GM21529 (cell line): ENCODE results near the gene TMEM18.
A peak's percentile ranks its signal among the peaks of the same experiment; 100 is the strongest.

Source experiments
- ATAC-seq: cut with Tn5 transposase; IDR thresholded peaks from one replicate; pipeline ENCODE4 v1.9.1; 2021; ENCODE audit not compliant: unreplicated experiment

Gene TMEM18

DNA sequence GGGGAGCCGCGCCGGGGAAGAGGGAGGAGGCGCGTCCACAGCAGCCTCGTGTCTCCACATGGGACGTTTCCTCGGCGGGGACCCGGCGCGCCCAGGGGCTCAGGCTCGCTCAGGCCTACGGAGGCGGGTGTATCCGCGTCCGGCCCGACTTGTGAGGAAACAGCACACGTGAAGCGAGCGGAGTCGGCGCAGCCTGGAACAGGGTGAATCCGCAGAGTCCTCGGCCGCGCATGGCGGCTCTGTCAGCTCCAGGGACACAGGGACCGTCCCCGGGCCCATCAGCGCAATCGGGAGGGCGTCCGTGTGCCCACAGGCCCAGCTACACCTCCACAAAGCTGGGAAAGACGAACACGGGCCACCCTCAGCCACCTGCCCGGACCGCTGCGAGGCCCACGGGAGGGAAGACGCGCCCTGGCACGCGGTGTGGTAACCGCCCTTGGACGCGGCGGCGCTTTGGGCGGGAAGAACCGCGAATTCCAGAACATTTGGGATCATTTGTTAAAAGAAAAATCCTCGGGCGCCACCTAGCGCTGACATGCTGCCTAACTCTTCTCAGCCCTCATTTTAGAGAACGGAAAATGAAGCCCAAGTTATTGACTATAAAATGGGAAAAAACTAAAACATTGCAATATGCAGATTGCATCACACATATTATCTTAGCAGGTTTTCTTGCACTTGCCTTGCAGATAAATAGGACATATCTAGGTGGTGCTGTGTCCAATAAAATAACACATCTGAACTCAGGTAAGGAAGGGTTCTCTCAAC, 40.4 kb downstream of the TMEM18 start:
- ATAC-seq: peak; percentile 61

DNA sequence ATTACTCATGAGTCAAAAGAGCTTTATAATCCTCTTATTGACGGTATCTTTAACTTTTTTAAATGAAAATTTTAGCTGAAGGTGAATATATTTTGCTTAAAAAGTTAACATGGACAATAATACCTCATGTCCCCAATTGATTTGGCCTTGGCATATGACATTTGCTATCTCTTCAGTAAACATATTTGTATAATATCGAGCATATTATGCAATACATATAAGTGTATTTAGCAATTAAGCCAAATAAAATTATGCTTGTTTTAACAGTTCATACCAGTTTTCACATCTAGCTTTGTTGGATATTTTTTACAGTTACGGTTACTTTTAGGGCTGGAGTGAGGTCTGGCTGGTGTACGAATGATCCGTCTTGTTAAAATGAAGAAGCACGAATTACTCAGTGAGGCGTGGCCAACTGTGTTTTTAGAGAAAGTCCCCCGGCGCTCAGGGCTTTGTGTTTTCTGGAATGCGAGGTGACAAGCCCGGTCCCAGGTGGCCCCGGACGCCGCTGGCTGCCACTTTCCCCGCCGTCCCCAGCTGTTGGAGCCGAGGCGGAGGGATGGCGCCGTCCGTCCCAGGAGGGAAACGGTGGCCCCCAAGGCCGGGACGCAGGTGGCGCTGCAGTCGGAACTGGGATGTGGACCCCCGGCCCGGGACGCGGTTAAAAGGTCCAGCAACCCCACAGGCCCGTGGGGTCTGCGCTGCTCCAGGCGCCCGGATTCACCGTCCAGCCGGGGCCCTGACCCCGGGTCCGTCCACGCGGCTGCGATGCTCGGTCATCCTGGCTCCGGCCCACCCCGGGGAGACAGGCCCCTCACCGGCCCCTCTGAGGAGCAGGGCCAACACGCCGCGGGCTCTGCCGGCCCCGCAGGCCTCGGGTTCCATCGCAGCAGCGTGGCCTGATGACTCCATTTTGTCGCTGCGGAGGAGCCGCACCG, 41.3 kb downstream of the TMEM18 start:
- no peak for ATAC-seq

DNA sequence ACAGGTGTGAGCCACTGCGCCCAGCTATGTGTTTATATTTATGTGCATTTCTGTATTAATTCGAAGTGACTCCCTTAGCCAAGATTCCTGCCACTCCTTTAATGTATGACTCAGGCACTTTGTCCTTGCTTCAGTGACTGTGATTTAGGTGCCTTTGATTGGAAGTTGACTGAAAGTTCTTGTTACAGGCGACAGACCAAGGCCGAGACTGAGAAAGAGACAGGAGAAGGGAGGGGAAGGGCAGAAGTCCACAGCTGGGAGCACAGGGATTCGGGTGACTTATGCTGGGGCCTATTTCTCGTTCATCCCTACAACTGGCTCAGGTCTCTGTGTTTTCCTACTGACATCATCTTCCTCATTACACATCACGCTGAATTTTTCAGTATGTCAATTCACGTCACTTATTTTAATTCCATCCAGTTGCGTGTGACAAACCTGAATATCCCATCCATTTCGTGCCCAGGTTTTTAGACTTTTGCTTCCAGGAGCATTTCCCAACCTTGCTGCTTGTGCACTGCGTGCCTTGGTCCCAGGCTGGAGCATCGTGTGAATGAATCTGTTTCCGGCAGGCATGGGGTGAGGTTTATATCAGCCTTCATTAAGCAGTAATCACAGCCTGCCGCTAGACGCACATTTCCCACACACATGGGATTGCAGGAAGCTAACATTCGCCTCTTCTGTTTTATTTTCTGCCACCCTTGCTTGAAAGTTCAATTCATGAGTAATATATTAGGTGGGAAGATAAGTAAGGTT, 42.4 kb downstream of the TMEM18 start:
- ATAC-seq: no peak

DNA sequence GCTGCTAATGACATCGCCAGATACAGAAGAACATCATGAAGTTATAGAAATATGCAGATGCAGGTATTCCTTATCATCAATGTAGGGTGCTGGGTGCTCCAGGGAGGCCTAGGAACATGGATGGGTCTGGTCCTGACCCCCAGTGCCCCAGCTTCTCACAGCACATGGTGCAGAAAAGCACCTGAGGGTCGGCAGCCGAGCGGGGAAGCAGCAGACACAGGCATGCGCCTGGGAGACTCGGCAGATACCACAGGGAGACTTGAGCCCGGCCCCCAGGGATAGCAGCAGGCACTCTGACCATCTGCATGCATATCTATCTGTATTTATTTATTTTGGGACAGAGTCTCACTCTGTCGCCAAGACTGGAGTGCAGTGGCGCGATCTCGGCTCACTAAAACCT, 43.2 kb downstream of the TMEM18 start:
- ATAC-seq: no peak

DNA sequence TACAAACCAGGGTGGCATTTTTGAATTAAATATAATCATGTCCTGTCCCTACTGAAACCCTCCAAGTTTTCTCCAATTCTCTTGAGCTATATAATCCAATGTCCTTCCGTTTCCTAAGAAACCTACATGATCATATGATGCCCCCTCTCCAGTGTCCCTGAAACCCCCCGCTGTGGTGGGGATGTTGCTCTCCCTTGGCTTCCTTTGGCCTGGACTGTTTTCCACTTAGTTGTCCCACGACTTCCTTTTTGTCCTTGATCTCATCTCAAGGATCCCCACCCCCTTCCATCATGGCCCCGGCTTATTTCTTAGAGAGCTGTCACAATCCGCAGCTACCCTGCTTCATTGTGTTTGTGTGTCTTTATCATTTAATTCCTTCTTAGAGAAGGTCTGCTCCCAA, 43.8 kb downstream of the TMEM18 start:
- no peak for ATAC-seq

DNA sequence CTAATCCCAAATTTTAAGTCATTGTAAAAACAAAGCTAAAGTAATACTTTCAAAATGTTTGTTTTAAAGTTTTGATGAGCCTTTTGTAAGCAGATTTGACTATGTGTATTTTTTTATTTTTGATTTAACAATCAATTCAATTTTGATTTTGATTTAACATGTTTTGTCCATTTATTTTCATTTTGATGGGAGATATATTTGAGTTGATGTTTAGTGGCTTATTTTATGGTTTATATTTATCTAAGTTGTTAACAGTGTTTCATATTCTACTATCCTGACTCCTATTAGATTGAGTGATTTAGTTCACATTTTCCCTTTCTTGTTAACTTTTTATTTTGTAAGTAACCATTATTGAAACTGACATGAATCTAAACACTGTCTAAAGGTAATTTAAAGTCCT, 44.7 kb downstream of the TMEM18 start:
- no peak for ATAC-seq

DNA sequence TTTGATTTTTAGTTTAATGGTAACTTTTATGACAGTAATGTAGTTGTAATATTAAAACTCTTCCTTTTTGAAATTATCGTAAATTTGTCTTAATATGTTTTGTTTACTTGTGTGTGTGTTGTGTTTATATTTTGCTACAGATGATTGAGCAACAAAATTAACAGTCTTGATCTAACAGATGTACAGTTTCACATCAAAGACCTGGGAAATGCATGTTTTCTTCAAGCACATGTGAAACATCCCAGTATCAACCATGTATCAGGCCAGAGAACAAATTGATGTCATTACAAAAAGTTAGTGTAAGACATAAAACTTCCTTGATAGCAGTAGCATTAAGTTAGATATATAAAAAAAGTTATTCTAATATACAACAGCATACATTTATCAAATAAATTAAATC, 45.5 kb downstream of the TMEM18 start:
- ATAC-seq: no peak

DNA sequence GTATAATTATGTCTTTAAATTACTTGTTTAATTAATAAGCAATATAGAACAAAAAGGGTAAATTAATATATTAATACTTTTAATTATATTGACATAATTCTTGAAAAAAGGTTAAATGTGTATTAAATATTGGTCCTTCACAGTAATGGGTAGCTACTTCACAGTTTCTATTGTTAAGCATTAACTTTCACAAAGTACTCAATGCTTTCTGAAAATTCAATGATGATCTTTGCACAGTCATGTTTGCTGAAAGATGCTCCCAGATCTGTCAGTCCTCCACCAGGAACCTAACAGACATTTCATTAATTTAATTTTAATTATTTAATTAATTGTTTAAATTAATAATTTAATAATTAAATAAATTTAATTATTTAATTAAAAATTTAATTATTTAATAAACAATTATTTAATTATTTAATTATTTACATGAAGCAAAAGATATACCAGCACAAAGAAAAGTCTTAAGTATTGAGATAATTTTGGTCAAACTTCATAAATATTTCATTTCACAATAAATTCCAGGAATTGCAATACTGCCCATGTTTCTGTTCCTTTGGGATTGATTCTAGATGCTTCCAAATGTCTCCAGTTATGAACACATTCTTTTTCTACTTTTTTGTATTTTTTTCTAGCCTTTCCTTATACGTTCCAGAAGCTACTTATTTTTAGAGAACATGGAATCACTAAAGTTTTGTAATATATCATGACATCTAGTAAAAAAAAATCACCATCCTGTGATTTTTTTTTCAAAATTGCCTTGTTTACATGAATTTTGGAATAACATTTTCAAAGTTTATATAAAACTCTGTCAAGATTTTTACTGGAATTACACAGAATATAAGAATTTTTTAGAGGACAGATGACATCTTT, 46.5 kb downstream of the TMEM18 start:
- no peak for ATAC-seq

DNA sequence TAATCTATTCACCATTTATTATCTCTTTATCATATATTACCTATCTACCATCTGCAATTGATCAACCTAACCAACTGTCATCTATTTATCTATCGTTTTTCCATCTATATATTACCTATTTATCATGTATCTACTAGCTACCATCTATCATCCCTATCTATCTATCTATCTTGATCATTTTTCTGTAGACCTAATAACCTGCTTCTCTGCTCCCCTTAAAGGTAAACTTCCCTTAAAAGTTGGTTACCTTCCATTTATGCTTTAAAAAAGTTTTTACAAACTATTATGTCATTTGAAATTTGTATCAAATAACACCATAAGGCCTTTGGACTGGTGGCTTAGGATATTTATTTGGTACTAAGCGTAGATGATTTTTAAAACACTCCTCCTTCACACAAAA, 47.2 kb downstream of the TMEM18 start:
- ATAC-seq: no peak

DNA sequence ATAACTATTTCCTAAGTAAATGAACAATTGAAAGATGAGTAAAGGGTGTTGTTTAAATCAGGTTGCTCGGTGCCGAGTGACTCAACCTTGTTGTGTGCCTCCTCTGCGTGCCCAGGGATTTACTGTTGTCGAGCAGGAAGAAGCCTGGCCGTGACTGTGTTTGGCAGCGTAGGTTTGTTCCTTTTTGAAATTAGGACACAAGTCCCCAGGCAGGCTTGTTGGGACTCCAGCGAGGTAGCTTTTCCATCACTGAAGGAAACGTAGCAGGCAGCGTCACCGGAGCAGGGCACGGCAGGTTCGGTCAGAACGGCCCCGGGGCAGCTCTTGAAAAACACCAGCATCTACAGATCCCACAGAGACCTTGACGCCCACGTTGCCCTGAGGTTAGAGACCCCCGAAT, 48.6 kb downstream of the TMEM18 start:
- no peak for ATAC-seq

DNA sequence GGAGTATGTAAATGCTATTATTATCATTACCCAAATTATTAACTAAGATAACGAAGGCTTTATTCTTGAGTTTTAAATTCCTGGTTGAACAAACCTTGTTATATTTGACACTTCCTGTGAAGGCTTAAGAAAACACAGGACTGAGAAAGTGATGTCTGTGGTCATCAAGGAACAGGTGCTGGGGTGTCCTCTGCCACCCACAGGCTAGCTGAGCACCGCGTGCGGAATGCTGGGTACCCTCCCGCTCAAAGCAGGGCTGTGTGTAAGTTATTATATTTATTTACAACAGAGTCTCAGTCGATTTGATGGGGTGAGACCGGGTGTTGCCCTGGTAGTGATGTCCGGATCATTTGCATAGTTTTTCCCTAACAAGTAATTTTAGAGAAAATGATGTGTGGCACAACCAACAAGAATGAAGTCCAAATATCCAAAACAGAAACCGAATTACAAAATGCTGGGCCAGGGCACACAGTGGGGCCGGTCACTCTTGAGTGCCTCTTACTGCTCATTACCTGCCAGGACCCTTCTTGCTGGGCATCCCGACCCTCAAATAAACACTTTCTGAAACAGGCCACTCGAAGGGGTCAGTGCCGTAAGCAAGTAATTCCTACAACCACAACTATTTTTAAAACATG, 49.2 kb downstream of the TMEM18 start:
- no peak for ATAC-seq

DNA sequence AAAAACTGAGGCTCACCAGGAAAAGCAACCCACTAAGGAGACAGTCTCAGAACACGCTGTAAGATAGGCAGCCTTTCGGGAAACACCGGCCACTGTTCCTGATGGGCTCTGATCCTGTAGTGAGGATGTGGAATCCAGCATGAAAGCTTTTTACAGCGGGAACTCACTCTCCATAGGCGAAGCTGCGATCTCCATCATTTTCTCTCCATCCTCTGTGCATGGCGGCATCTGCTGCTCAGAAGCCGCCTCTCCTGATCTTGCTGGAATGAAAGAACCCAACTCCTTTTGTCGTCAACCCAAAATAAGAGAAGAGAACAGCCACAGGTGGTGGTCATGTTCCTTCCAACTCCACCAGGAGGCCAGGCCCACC, 49.9 kb downstream of the TMEM18 start:
- no peak for ATAC-seq

DNA sequence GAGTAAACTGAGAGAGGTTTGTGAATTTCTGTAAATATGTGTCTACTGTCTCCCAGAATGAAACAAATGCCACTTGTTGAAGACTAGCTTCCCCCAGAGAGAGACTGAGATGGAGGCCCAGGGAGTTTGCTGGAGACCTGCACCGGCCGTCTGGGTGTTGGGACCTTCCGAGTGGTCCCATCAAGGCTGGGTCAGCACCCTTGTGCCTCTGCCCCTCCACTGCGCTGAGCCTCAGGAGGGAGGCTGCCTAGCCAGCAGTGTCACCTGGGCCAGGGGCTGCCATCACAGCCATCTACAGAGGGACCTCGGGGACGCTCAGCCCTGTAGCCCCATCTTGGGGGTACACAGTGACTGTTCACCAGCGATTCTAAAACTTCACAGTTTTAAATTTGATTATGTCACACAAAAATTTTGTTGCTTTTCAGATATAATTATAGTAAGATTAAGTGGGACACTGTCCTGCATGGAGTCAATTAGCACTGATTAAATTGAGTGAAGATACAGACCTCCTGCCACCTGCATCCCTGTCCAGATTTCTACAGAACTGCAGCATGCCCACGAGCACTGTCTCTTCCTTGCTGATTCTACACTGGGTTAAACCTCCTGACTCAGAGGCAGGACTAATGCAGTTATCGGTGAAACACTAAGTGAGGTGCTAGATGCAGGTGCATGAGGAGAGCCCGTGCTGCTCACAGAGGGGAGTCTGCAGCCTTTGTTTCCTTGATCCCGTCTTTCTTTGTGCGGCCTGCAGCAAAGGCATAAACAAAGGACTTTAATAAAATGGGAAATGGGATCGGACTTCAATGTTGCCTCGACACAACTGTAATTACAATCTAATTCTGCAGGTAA, 50.5 kb downstream of the TMEM18 start:
- ATAC-seq: no peak

DNA sequence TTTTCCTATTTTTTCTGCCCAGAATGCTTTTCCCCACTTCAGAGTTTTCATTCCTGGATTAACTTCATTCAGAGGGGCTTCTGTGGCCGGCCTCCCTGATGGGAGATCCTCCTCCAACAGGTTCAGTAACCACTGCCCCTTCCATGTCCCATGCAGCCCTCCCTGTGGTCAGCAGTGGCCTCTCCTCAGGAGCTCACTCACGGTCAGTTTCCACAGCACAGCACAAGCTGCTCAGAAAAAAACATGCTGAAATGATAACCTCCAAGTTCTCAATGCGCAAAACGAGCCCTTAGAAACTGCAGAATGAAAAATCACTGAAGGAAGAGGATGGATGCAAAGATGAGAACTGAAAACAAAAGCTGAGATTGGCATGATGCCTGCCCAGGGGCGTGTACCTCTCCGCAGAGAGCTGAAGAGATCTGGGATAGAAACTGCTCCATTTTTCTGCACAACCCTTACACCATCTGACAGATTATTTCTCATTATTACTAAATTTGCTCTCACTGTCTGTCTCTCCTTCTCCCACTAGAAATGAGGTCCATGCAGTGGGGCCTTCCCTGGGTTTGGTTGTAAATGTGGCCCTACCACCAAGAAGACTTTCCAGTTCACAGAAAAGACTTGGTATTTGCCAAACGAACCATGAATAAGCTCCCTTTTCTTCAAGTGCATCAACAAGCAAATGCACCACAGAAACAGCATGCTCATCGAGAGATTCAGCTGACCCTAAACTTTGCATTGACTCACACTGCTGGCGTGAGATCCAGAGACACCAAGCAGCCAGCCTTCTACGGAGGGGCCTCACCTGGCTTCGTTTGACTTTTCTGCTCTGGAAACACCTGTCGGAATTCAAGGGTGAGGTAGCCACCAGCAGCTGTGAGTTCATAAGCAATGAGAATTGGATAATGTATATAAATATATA, 51.5 kb downstream of the TMEM18 start:
- no peak for ATAC-seq

DNA sequence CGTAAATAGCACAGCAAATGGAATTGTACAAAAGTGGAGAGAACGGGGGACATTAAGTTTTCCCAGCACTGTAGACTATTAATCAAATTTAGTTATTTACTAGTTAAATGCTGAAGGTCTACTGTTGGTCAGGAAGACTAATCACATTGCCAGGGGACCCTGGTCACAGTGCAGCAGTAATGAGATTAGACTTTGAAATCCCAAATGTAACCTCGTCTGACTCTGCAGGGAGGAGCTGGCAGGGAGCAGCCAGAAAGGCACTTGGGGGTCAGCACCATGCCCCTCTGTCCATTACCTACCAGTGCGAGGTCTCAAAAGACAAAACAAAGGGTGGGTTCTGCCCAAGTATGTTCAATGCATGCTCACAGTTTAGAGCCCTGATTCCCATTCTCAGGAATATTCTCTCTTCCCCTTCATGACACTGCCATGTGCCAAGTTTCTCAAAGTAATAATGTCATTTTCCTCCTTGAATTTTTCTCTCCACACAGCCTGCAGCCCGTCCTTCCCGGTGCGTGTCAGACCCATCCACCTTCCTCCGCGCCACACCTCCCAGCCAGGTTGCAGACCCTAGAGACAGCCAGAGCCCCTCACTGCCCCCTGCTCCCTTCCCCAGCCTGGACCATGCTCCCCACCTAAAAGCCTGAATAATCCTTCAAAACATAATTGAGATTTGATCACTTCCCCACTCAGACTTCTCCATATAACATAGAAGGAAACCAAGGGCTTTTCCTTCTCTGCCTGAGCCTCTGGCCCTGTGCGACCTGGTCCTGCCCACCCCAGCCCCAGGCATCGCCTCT, 52.5 kb downstream of the TMEM18 start:
- ATAC-seq: no peak

DNA sequence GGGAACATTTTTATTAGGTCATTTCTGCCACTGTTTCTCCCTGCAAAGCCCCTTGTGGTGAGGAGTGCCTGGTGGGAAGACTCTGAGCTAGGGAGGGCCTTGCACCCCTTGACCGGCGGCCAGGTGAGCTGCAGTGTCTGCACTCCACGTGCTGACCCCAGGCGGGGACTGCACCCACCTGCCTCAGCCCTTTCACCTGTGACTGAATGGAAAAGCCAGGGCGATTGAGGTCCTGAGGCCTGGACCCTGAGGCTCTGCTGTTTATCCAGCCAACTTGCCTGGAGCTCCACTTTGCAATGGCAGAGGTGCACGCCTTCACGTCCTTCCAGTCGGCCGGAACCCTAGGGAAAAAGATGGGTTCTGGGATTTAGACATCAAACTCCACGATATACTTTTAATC, 53.1 kb downstream of the TMEM18 start:
- no peak for ATAC-seq

DNA sequence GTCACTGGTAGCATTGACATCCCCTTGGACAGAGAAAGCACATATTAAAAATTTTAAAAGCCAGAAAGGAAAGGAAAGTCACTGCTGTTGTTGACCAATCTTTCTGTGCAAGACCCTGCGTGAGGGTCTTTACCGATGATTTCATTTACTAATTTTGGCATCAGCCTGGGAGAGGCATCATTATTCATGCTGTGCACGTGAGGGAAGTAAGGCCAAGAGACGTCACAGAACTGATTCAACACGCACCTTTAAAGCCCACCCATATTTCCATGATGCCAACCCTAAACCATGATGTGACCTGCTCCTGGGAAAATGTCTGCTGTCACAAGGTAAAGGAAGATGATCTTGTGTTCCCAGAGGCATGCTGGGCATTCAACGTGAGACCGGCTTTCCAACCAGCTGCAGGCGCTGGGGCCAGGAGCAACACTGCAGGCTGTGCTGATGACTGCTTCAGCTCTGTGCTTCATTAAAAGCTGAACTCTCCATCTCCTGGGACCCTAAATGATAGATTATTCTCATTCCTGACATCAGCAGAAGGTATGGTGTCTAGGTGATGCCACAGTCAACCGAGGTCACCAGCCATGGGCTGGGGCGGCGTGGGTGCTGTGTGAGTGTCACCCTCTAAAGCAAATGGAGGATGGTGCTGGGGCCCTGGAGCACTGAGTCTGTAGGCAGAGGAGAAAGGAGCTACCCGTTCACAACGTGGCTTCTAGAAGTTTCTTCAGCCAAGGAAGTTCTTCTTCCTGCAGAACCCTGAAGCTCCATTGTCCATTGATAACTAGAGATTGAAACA, 53.9 kb downstream of the TMEM18 start:
- ATAC-seq: no peak
